OCI-LY3 (cell line): Measurements from ENCODE around the gene TPM1.

Source experiments
- H2AFZ ChIP-seq: fragments of 200-600, 300-600 bp; shearing (Covaris generic); 2 replicates; pipeline ENCODE4 v1.6.0; 2014; ENCODE audit warnings: antibody characterized with exemption, low read depth, low read length
- H3K27ac ChIP-seq: fragments of 200-600, 300-600 bp; sonication (generic); 2 replicates; pipeline ENCODE4 v1.5.1; 2014; ENCODE audit warnings: mild to moderate bottlenecking, low read length, moderate library complexity, mixed read lengths
- H3K27me3 ChIP-seq: fragments of 200-600, 300-600 bp; sonication (generic); 2 replicates; pipeline ENCODE4 v1.6.1; 2014; ENCODE audit warnings: low read depth, low read length, mixed read lengths
- H3K36me3 ChIP-seq: fragments of 200-600, 300-600 bp; sonication (generic); replicated peaks from 2 replicates; pipeline ENCODE3; 2014; ENCODE audit warnings: low read depth, low read length, mixed read lengths
- H3K4me1 ChIP-seq: fragments of 300-600, 200-600 bp; sonication (generic); 2 replicates; pipeline ENCODE4 v1.6.1; 2014; ENCODE audit warnings: low read length, mixed read lengths
- H3K4me2 ChIP-seq: fragments of 200-600, 300-600 bp; sonication (generic); 2 replicates; pipeline ENCODE4 v1.6.1; 2014; ENCODE audit warnings: low read length, mixed read lengths
- H3K4me3 ChIP-seq: fragments of 300-600, 200-600 bp; sonication (generic); 2 replicates; pipeline ENCODE4 v1.5.1; 2014; ENCODE audit warnings: antibody characterized with exemption, mild to moderate bottlenecking, low read length, moderate library complexity
- H3K79me2 ChIP-seq: fragments of 300-600, 200-600 bp; shearing (Covaris generic); 2 replicates; pipeline ENCODE4 v1.6.1; 2014; ENCODE audit warnings: mild to moderate bottlenecking, low read length, mixed read lengths
- H3K9ac ChIP-seq: fragments of 300-600, 200-600 bp; shearing (Covaris generic); 2 replicates; pipeline ENCODE4 v1.6.0; 2014; ENCODE audit warnings: mild to moderate bottlenecking, low read length, moderate library complexity
- H3K9me3 ChIP-seq: fragments of 200-600, 300-600 bp; shearing (Covaris generic); 2 replicates; pipeline ENCODE4 v1.6.1; 2014; ENCODE audit warnings: low read length, mixed read lengths; ENCODE audit not compliant: insufficient read depth
- H4K20me1 ChIP-seq: fragments of 200-600, 300-600 bp; sonication (generic); 2 replicates; pipeline ENCODE4 v1.6.1; 2016; ENCODE audit warnings: low read length, mixed read lengths; ENCODE audit not compliant: insufficient read depth
- EZH2phosphoT487 ChIP-seq: fragments of 200-600 bp; shearing (Covaris generic); IDR thresholded peaks from 2 replicates; pipeline ENCODE4 v1.6.1; 2018; ENCODE audit warnings: antibody characterized with exemption, mixed run types, low read depth
- TF ChIP-seq, protein P1 (sequence below): fragments of 200-600, 300-600 bp; sonication (generic); IDR thresholded peaks from 2 replicates; pipeline ENCODE4 v1.5.1; 2014; ENCODE audit warnings: antibody characterized with exemption, low read length, low read depth

The TPM1 gene

DNA sequence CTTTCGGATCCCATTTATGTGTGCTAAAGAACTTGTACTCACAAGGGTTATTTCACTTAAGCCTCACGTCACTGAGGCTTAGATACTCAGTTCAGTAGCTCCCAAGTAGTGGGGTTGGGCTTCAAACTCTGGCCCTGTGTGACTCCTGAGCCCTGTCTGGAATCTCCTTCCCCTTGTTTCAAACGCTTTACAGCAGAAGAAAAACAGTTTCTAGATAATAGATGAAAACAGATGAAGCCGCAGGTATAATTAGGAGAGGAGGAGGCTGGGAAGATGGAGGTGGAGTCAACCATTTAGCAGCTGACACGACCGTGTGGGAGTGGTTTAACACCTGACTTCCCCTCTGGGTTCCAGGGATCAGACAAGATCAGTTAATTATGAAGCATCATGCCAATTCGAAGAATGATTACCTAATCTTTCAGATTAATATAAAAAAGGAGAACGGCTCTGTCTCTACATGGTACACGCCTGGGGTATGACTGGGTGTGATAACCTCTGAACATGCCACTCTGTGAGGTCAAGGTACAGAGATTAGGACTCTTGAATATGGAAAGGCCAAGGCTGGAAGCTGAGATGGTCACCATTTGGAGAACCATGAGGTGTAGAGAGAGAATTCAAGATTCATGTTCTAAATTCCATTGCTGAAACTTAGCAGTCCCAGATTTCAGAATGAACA, 31.1 kb downstream of the TPM1 start:
- no peaks in the 10 kb centered on the region for H3K79me2 ChIP-seq
- H3K4me1 ChIP-seq = no peaks in the 10 kb centered on the region
- H3K4me3 ChIP-seq = no peak overlapping the region
- no peak overlapping the region for H3K4me2 ChIP-seq
- TF ChIP-seq EZH2phosphoT487 = no peak
- TF ChIP-seq, protein P1, sequence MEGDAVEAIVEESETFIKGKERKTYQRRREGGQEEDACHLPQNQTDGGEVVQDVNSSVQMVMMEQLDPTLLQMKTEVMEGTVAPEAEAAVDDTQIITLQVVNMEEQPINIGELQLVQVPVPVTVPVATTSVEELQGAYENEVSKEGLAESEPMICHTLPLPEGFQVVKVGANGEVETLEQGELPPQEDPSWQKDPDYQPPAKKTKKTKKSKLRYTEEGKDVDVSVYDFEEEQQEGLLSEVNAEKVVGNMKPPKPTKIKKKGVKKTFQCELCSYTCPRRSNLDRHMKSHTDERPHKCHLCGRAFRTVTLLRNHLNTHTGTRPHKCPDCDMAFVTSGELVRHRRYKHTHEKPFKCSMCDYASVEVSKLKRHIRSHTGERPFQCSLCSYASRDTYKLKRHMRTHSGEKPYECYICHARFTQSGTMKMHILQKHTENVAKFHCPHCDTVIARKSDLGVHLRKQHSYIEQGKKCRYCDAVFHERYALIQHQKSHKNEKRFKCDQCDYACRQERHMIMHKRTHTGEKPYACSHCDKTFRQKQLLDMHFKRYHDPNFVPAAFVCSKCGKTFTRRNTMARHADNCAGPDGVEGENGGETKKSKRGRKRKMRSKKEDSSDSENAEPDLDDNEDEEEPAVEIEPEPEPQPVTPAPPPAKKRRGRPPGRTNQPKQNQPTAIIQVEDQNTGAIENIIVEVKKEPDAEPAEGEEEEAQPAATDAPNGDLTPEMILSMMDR = no peak
- H3K9me3 ChIP-seq = no peaks in the 10 kb centered on the region
- no peak overlapping the region for H2AFZ ChIP-seq
- H3K27me3 ChIP-seq = no peaks in the 10 kb centered on the region
- no peak overlapping the region for H3K27ac ChIP-seq
- no peaks in the 10 kb centered on the region for H4K20me1 ChIP-seq
- no peaks in the 10 kb centered on the region for H3K36me3 ChIP-seq
- no peak overlapping the region for H3K9ac ChIP-seq

DNA sequence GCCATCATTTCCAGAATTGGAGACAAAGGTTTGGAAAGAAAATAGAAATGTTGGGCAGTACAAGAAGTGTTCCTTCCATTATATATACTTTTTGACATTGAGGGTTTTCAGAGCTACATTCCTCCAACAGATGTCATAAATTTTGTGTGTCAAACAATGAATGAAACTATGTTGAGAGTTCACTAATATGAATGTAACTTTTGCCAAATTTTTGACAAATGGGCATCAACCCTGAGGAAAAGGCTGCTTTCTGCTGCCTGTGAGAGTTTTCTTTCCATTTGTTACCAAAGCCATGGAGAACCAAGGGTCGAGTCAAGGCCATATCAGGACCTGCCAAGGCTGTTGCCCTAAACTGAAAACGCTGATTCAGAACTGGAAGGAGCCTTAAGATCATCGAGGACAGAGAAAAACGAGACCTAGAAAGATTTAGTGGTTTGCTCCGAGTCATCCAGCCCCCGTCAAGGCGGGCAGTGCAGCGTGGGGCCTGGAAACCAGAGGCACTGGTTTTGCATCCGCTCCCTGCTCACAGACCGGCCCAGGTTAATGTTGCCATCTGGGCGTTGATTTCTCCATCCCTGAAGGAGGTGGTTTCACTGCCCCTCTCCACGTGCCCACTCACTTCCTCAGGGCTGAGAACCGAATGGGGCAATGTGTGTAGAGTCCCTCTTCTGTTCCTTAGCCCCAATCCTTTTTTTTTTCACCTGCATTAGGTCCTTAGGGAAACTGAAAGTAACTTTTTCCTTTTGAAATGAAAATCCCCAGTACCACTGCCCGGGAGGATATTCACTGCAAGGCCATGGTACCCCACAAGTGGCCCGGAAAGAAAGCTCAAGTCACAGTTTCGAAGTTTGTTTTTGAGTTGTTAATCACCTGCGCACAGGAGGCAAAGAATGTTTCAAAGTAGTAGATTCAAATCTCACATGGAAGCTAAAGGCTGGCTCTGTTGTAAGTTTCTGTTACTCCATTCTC, 32.8 kb downstream of the TPM1 start:
- Histone ChIP-seq H3K4me2 (no peak overlapping the region), H3K79me2 (no peaks in the 10 kb centered on the region), H3K9ac (no peak overlapping the region), H3K27ac (no peak overlapping the region), H3K36me3 (no peaks in the 10 kb centered on the region), H3K27me3 (no peaks in the 10 kb centered on the region), H2AFZ (no peak overlapping the region), H3K4me1 (no peaks in the 10 kb centered on the region), H3K4me3 (no peak overlapping the region), H3K9me3 (no peaks in the 10 kb centered on the region), H4K20me1 (no peaks in the 10 kb centered on the region)
- TF ChIP-seq, protein P1 = no peak
- no peak for TF ChIP-seq EZH2phosphoT487

DNA sequence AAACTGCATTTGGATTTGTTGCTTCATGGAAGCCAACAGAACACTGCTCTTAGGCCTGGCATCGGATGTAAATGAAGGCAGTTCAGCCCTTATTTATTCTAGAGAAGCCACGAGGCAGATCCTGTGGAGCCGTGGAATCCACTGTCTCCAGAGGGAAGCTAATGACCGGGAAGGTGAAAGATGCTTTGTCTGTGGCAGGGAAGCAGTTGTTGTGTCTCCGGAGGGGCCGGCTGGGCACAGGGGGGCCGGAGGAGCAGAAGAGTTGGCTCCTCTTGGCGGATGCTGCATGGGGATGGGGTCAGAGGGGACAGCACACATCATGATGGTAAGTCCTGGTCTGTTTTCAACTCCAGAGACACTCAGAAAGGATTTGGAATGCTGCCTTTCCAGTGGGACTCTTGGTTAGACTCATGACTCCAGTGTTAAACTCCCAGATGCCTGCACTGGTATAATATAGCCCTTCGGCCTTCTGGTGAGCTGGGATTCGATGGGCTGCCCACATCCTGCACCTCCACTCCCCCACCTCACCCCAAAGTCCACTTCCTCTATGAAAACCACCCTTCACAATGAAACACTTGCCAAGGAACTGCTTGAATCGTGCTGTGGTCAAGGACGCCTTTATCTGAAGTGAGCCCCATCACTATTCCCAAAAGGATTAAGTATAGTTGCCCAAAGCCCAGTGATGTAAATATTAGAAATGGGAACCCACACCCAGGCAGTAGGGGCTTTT, 33.6 kb downstream of the TPM1 start:
- Histone ChIP-seq H3K9me3 (no peaks in the 10 kb centered on the region), H4K20me1 (no peaks in the 10 kb centered on the region), H3K4me2 (no peak overlapping the region), H3K4me3 (no peak overlapping the region), H3K27me3 (no peaks in the 10 kb centered on the region), H3K79me2 (no peaks in the 10 kb centered on the region), H3K9ac (no peak overlapping the region), H3K4me1 (no peaks in the 10 kb centered on the region), H3K36me3 (no peaks in the 10 kb centered on the region), H3K27ac (no peak overlapping the region), H2AFZ (no peak overlapping the region)
- TF ChIP-seq EZH2phosphoT487 = no peak
- TF ChIP-seq, protein P1 = no peak

DNA sequence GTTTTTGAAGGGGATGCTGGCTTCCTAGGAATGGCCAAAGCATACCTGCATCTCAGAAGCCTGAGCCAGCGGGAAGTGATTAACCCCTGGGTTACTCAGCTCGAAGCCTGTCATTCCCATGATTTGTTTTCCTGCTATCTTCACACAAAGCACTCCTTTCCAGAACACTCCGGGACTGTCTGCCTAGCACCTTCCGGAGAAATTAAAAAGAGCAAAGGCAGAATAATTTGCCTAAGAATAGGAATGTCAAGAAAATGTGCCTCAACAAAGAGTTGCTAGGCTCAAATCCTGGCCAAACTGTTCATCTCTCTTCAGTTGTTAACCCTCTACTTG, 34.1 kb downstream of the TPM1 start:
- Histone ChIP-seq H3K4me2 (no peak overlapping the region), H3K9ac (no peak overlapping the region)

More for the DNA sequence above, 34.1 kb downstream of the TPM1 start:
- H3K4me1 ChIP-seq = no peaks in the 10 kb centered on the region
- no peaks in the 10 kb centered on the region for H3K9me3 ChIP-seq
- no peak overlapping the region for H3K4me3 ChIP-seq
- no peaks in the 10 kb centered on the region for H3K27me3 ChIP-seq
- H2AFZ ChIP-seq = no peak overlapping the region
- TF ChIP-seq, protein P1 = no peak
- no peak for TF ChIP-seq EZH2phosphoT487
- H4K20me1 ChIP-seq = no peaks in the 10 kb centered on the region
- no peak overlapping the region for H3K27ac ChIP-seq
- no peaks in the 10 kb centered on the region for H3K36me3 ChIP-seq
- no peaks in the 10 kb centered on the region for H3K79me2 ChIP-seq
